GM06990 (cell line): ENCODE results near the gene TIMP3.
A peak's percentile ranks its signal among the peaks of the same experiment; 100 is the strongest.

Experiments used
- DNase-seq: peaks from one replicate; pipeline ENCODE4 v3.0.0-alpha.2; 2011; ENCODE audit not compliant: insufficient read length; ENCODE audit errors: extremely low read depth
- H3K27me3 ChIP-seq: replicated peaks from 2 replicates; pipeline ENCODE4 v1.6.0; 2011; ENCODE audit warnings: low read length; ENCODE audit not compliant: control insufficient read depth, insufficient read depth
- H3K36me3 ChIP-seq: 2 replicates; pipeline ENCODE4 v1.5.1; 2011; ENCODE audit warnings: low read length; ENCODE audit not compliant: control insufficient read depth, insufficient read depth
- H3K4me3 ChIP-seq: replicated peaks from 2 replicates; pipeline ENCODE4 v1.5.1; 2011; ENCODE audit warnings: low read depth, mild to moderate bottlenecking, control low read depth, low read length
- TF ChIP-seq, protein P1 (sequence below): IDR thresholded peaks from 2 replicates; pipeline ENCODE4 v1.5.1; 2011; ENCODE audit warnings: low read length, control low read depth, mild to moderate bottlenecking, inconsistent platforms; ENCODE audit not compliant: insufficient read depth, poor library complexity, severe bottlenecking

TIMP3 gene

GRCh38 chr22:32819120-32819519 lies 17.6 kb downstream of the TIMP3 start:
- Histone ChIP-seq H3K27me3 (no peaks in the 10 kb centered on the region), H3K36me3 (no peaks in the 10 kb centered on the region), H3K4me3 (no peak overlapping the region)
- DNase-seq: no peak
- TF ChIP-seq, protein P1, sequence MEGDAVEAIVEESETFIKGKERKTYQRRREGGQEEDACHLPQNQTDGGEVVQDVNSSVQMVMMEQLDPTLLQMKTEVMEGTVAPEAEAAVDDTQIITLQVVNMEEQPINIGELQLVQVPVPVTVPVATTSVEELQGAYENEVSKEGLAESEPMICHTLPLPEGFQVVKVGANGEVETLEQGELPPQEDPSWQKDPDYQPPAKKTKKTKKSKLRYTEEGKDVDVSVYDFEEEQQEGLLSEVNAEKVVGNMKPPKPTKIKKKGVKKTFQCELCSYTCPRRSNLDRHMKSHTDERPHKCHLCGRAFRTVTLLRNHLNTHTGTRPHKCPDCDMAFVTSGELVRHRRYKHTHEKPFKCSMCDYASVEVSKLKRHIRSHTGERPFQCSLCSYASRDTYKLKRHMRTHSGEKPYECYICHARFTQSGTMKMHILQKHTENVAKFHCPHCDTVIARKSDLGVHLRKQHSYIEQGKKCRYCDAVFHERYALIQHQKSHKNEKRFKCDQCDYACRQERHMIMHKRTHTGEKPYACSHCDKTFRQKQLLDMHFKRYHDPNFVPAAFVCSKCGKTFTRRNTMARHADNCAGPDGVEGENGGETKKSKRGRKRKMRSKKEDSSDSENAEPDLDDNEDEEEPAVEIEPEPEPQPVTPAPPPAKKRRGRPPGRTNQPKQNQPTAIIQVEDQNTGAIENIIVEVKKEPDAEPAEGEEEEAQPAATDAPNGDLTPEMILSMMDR: no peak

GRCh38 chr22:32820131-32821119 lies 18.9 kb downstream of the TIMP3 start:
- no peak for DNase-seq
- Histone ChIP-seq H3K4me3 (no peak overlapping the region), H3K27me3 (no peaks in the 10 kb centered on the region), H3K36me3 (no peaks in the 10 kb centered on the region)
- TF ChIP-seq, protein P1: no peak

GRCh38 chr22:32822179-32822877 lies 20.8 kb downstream of the TIMP3 start:
- Histone ChIP-seq H3K27me3 (no peaks in the 10 kb centered on the region), H3K36me3 (no peaks in the 10 kb centered on the region), H3K4me3 (no peak overlapping the region)
- DNase-seq: no peak
- TF ChIP-seq, protein P1: no peak

- DNase-seq: no peak
- no peak overlapping the region for H3K4me3 ChIP-seq
- TF ChIP-seq, protein P1: peak; percentile 66
- no peaks in the 10 kb centered on the region; the same call in 1 of the 2 replicates for H3K27me3 ChIP-seq
- no peaks in the 10 kb centered on the region for H3K36me3 ChIP-seq
Measured at GRCh38 chr22:32823024-32823730, 21.7 kb downstream of the TIMP3 start.

DNA sequence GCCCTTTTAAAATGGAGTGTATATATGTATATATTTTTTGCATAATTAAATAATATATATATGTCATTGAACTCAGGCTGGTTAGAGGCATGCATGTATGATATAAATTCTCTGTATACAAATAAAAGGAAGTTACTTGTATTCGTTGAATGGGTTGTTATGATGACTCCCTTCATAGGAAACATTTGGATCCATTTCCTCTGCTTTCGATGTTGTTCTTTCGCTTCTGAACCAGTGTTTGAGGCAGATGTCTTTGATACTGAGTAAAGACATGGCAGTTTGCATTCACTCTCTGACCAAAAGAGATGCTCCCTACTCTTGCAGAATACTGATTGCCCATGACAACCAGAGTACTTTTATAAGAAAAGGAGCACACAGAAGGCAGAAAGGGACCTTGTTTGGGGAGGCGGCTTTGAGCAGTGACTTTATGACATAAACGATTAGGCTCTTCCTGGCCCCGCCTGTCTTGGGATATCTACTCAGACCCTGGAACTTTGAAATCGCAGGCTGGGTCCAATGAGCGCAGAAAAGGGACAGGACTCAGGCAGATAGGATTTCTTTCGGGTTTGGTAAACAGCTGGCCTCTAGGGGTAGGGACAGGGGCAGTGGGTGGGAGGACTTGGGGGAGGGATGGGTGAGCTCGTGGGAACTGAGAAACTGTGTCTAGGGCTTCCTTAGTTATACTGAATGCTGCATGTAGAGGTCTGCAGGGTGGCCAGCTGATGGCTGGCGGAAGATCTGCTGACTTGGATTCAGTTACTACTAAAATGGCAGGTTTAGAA lies 23.2 kb downstream of the TIMP3 start:
- no peaks in the 10 kb centered on the region for H3K36me3 ChIP-seq
- DNase-seq: no peak
- TF ChIP-seq, protein P1: no peak
- no peaks in the 10 kb centered on the region; the same call in 1 of the 2 replicates for H3K27me3 ChIP-seq
- no peak overlapping the region for H3K4me3 ChIP-seq
